Panc1 (cell line): ENCODE data around the gene STK35. TPM values are rescaled to one million over a fixed set of nuclear protein-coding genes. Genes with fewer than 3 reads are reported as not detected.

ENCODE experiments used
- ATAC-seq: fragments of 200-7000 bp; cut with Tn5 transposase; 2 replicates; pipeline ENCODE4 v1.9.1; 2020; ENCODE audit warnings: mild to moderate bottlenecking, moderate library complexity
- BruUV-seq: library from RNA; stranded (reverse); fragments of 400-500 nt; replicated peaks from 2 replicates; lab custom pipeline; 2021; lab: Mats Ljungman, UMichigan
- CTCF ChIA-PET: fragments of 300-600 bp; sonication (Branson Sonifier 250); formaldehyde crosslinking; loops from one replicate; lab custom pipeline; 2022; ENCODE audit warnings: antibody characterized with exemption; lab: Charles Lee
- POLR2A ChIA-PET: fragments of 300-600 bp; sonication (Branson Sonifier 250); formaldehyde crosslinking; loops from one replicate; lab custom pipeline; 2022; ENCODE audit warnings: antibody characterized with exemption; lab: Charles Lee
- DNase-seq: peaks from one replicate; pipeline ENCODE4 v3.0.0-alpha.2; 2010; ENCODE audit warnings: low read depth, low spot score
- H3K27ac ChIP-seq: 2 replicates; pipeline ENCODE4 v1.5.1; 2011; ENCODE audit warnings: mild to moderate bottlenecking, low read length, inconsistent platforms
- H3K27me3 ChIP-seq: fragments of 200-500 bp; sonication (Bioruptor generic); 2 replicates; pipeline ENCODE4 v1.6.0; 2014; ENCODE audit warnings: low read length, inconsistent platforms; ENCODE audit not compliant: control insufficient read depth, insufficient read depth
- H3K36me3 ChIP-seq: fragments of 200-500 bp; sonication (Bioruptor generic); 2 replicates; pipeline ENCODE4 v1.5.1; 2014; ENCODE audit warnings: inconsistent platforms, mild to moderate bottlenecking, low read length, moderate library complexity; ENCODE audit not compliant: control insufficient read depth, insufficient read depth
- H3K4me1 ChIP-seq: 2 replicates; pipeline ENCODE4 v1.5.1; 2011; ENCODE audit warnings: inconsistent platforms, mild to moderate bottlenecking, low read length, moderate library complexity; ENCODE audit not compliant: control insufficient read depth, insufficient read depth
- H3K4me3 ChIP-seq, 2 experiments: 2 replicates each; pipeline ENCODE4 v1.5.1; 2011 to 2012; ENCODE audit warnings: low read depth in 2 of 2, low read length in 2 of 2, mild to moderate bottlenecking in 2 of 2, inconsistent platforms in 1 of 2, moderate library complexity in 1 of 2
- H3K9me3 ChIP-seq: fragments of 200-500 bp; sonication (Bioruptor generic); 2 replicates; pipeline ENCODE4 v1.5.1; 2014; ENCODE audit warnings: low read depth, mild to moderate bottlenecking, inconsistent platforms, low read length, moderate library complexity; ENCODE audit not compliant: control insufficient read depth, insufficient read depth
- POLR2AphosphoS5 ChIP-seq: IDR thresholded peaks from 2 replicates; pipeline ENCODE4 v1.6.1; 2012; ENCODE audit warnings: mild to moderate bottlenecking, low read depth, low read length, moderate library complexity
- SIN3A ChIP-seq: IDR thresholded peaks from 2 replicates; pipeline ENCODE4 v1.6.1; 2012; ENCODE audit warnings: low read depth, mild to moderate bottlenecking, low read length, moderate library complexity, borderline replicate concordance; ENCODE audit not compliant: insufficient read depth
- TCF7L2 ChIP-seq: IDR thresholded peaks from 2 replicates; pipeline ENCODE4 v1.6.1; 2011; ENCODE audit warnings: mild to moderate bottlenecking, low read depth, low read length, inconsistent platforms
- in situ Hi-C: cut with HindIII; loops from 2 replicates; pipeline ENCODE4 v1.10.0; 2016; ENCODE audit warnings: low sequenced_read_pairs, low pct_unique_long_range_greater_than_20kb
- intact Hi-C: fragments of 100-400 bp; cut with micrococcal nuclease; formaldehyde crosslinking; loops from one replicate; pipeline ENCODE4 v1.10.0; 2022; ENCODE audit not compliant: unreplicated experiment
- total RNA-seq: library from RNA; stranded (reverse); gene quantifications from one replicate; pipeline ENCODE4 v1.2.1, GENCODE V29; 2021; ENCODE audit not compliant: unreplicated experiment
- TF ChIP-seq, protein P1 (sequence below), 2 experiments: IDR thresholded peaks; 2 replicates each; pipeline ENCODE4 v1.6.1; 2011 to 2012; ENCODE audit warnings: low read depth in 2 of 2, control low read depth in 1 of 2, low read length in 1 of 2, mild to moderate bottlenecking in 1 of 2, moderate library complexity in 1 of 2; ENCODE audit not compliant: insufficient read depth in 1 of 2
- TF ChIP-seq, protein P2 (sequence below): fragments of 450-650 bp; IDR thresholded peaks from 2 replicates; pipeline ENCODE4 v1.5.1; 2017; ENCODE audit warnings: mild to moderate bottlenecking

Gene STK35
- total RNA-seq, 1 experiment from 2014 or later, result 27.6 TPM

DNA sequence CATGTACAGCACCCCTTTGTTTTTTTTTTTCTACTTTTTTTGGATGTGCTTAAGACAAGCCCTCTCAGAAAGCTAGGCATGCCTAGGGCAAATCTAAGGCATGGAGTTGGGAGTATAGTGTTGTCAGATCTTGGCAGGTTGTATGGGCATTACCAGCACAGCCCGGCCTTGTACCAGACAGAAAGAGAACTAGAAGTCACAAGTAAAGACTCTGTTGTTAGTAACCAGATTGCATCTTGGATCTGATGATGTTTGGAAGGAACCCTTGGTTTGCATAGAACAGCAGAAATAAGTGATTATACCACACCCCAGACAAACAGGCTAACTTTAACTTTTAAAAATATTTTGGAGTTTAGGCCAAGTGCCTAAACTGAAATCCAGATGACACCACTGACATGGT, 25.6 kb downstream of the STK35 start:
- Histone ChIP-seq H3K4me3 (no peak overlapping the region), H3K27me3 (no peaks in the 10 kb centered on the region), H3K9me3 (no peaks in the 10 kb centered on the region), H3K36me3 (no peaks in the 10 kb centered on the region), H3K27ac (no peak overlapping the region), H3K4me1 (no peaks in the 10 kb centered on the region)
- POLR2A ChIA-PET, result no interaction called here
- BruUV-seq, result no TSS peak
- no peak for ATAC-seq
- intact Hi-C loops (no loop called here), in situ Hi-C loops (no loop called here)
- no peak for DNase-seq
- CTCF ChIA-PET, result no interaction called here
- TF ChIP-seq POLR2AphosphoS5, result no peak
- no peak for TF ChIP-seq SIN3A
- TF ChIP-seq TCF7L2, result no peak
- TF ChIP-seq, protein P1, sequence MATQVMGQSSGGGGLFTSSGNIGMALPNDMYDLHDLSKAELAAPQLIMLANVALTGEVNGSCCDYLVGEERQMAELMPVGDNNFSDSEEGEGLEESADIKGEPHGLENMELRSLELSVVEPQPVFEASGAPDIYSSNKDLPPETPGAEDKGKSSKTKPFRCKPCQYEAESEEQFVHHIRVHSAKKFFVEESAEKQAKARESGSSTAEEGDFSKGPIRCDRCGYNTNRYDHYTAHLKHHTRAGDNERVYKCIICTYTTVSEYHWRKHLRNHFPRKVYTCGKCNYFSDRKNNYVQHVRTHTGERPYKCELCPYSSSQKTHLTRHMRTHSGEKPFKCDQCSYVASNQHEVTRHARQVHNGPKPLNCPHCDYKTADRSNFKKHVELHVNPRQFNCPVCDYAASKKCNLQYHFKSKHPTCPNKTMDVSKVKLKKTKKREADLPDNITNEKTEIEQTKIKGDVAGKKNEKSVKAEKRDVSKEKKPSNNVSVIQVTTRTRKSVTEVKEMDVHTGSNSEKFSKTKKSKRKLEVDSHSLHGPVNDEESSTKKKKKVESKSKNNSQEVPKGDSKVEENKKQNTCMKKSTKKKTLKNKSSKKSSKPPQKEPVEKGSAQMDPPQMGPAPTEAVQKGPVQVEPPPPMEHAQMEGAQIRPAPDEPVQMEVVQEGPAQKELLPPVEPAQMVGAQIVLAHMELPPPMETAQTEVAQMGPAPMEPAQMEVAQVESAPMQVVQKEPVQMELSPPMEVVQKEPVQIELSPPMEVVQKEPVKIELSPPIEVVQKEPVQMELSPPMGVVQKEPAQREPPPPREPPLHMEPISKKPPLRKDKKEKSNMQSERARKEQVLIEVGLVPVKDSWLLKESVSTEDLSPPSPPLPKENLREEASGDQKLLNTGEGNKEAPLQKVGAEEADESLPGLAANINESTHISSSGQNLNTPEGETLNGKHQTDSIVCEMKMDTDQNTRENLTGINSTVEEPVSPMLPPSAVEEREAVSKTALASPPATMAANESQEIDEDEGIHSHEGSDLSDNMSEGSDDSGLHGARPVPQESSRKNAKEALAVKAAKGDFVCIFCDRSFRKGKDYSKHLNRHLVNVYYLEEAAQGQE (IDR thresholded peaks at IDR 0.05; ENCODE audit: insufficient read depth in 1 of 2, low read depth in 2 of 2, low read length in 1 of 2), result no peak
- TF ChIP-seq, protein P2, sequence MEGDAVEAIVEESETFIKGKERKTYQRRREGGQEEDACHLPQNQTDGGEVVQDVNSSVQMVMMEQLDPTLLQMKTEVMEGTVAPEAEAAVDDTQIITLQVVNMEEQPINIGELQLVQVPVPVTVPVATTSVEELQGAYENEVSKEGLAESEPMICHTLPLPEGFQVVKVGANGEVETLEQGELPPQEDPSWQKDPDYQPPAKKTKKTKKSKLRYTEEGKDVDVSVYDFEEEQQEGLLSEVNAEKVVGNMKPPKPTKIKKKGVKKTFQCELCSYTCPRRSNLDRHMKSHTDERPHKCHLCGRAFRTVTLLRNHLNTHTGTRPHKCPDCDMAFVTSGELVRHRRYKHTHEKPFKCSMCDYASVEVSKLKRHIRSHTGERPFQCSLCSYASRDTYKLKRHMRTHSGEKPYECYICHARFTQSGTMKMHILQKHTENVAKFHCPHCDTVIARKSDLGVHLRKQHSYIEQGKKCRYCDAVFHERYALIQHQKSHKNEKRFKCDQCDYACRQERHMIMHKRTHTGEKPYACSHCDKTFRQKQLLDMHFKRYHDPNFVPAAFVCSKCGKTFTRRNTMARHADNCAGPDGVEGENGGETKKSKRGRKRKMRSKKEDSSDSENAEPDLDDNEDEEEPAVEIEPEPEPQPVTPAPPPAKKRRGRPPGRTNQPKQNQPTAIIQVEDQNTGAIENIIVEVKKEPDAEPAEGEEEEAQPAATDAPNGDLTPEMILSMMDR, result no peak

DNA sequence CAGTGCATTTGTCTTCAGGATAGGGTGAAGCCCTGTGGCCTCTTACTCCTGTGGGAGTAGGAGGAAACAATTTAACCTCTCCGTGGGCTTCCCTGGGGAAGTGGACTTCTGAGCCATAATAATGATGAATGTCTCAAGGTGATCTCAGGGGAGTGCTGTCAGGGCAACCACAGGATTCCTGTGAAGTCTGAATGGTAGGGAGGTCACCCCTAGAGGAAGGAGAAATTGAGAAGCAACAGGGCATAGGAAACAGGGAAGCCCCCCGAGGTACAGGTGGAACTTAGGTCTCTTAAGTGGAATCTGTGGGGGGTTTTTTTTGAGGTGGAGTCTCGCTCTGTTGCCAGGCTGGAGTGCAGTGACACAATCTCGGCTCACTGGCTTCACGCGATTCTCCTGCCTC, 26.9 kb downstream of the STK35 start:
- TF ChIP-seq SIN3A (no peak), POLR2AphosphoS5 (no peak), TCF7L2 (no peak)
- TF ChIP-seq, protein P2, result no peak
- TF ChIP-seq, protein P1 (IDR thresholded peaks at IDR 0.05; ENCODE audit: insufficient read depth in 1 of 2, low read depth in 2 of 2, low read length in 1 of 2), result no peak
- peaks cover 3% of the 10 kb centered on the region; the same call in 1 of the 2 replicates for H3K4me1 ChIP-seq
- no TSS peak for BruUV-seq
- intact Hi-C loops (no loop called here), in situ Hi-C loops (no loop called here)
- H3K4me3 ChIP-seq, result no peak overlapping the region
- DNase-seq (no peak), ATAC-seq (no peak)
- H3K27me3 ChIP-seq, result no peaks in the 10 kb centered on the region
- H3K27ac ChIP-seq, result no peak overlapping the region
- no peaks in the 10 kb centered on the region for H3K9me3 ChIP-seq
- POLR2A ChIA-PET, result no interaction called here
- H3K36me3 ChIP-seq, result no peaks in the 10 kb centered on the region
- CTCF ChIA-PET, result no interaction called here
